ENCODE measurements around the gene KCNH1.

KCNH1 gene

DNA sequence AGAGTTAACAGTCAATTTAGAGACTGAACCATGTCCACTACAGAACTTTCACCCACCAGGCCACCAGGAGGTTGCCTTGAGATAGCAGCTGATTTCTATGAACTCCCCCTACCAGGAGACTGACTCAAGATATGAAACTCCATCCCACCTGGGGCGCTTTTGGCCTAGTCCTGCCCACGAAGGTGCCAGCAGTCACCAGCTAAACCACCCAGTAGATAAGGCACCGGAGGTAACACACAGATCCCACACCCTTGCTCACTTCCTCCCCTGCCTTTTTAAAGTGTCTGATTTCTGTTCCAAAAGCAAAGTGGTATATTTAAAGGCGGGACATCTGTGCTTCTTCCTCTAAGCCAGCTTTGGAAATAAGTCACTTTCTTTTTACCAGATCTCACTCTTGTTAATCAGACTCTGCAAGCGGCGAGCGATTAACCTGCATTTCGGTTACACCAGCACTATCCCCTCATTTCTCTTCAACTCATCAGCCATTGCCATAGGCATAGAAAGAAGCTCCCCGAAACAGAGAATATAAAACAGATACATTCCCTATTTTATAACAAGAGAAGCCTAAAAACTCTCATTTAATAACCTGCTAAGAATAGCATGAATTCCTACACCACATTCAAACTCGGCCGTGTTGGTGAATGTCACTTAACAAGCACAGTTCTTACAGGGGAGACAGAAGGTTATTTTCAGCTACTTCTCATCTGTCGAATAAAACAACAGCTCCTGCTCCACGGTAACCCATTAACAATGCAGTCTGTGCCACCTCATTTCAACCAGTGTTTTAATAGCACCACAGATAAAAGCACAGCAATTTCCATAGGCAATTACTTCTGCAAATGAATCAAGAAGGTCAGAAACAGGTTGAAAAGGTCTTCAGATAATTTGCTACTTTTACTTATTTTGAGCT is 318.1 kb downstream of the KCNH1 start:
- Histone ChIP-seq H2BK15ac (ENCODE audit: low read length) (no peak overlapping the region), H4K91ac (ENCODE audit: low read depth, low read length, poor library complexity) (no peak overlapping the region), H3K23ac (ENCODE audit: low read depth, low read length, poor library complexity) (no peak overlapping the region), H3K79me1 (ENCODE audit: low read depth, low read length) (no peaks in the 10 kb centered on the region), H2AFZ (ENCODE audit: low read length) (no peak overlapping the region), H3K14ac (ENCODE audit: low read length) (no peak overlapping the region), H3K9ac (ENCODE audit: low read depth, low read length, poor library complexity) (no peak overlapping the region), H3K18ac (ENCODE audit: low read length) (no peak overlapping the region), H4K8ac (ENCODE audit: low read depth, low read length) (no peak overlapping the region), H3K27me3 (ENCODE audit: control insufficient read depth in 3 of 3, insufficient read depth in 3 of 3, low read depth in 1 of 3, low read length in 3 of 3) (no peaks in the 10 kb centered on the region), H3K4ac (ENCODE audit: low read length) (no peak overlapping the region), H3K36me3 (replicated peaks in 1 of 2; ENCODE audit: control insufficient read depth in 2 of 2, insufficient read depth in 2 of 2, low read length in 2 of 2) (no peaks in the 10 kb centered on the region), H3K4me3 (ENCODE audit: low read length in 2 of 2) (no peak overlapping the region), H3K27ac (replicated peaks; ENCODE audit: low read length) (no peak overlapping the region), H2AK5ac (ENCODE audit: low read depth, low read length) (no peak overlapping the region), H2BK5ac (ENCODE audit: low read length) (no peak overlapping the region), H2BK12ac (ENCODE audit: low read length) (no peak overlapping the region), H3K9me3 (replicated peaks in 1 of 2; ENCODE audit: control insufficient read depth in 2 of 2, insufficient read depth in 1 of 2, low read depth in 1 of 2, low read length in 2 of 2) (no peaks in the 10 kb centered on the region), H3K4me2 (ENCODE audit: insufficient read depth, low read length, poor library complexity, severe bottlenecking) (no peak overlapping the region), H3K4me1 (ENCODE audit: control insufficient read depth in 2 of 2, insufficient read depth in 1 of 2, low read depth in 1 of 2, low read length in 2 of 2) (peaks cover 4% of the 10 kb centered on the region in 2 donors), H2BK120ac (ENCODE audit: low read depth, low read length) (no peak overlapping the region)
- WGBS, 2 donors (ENCODE audit: extremely low coverage in 2 of 2, insufficient read length in 2 of 2, insufficient replicate concordance in 1 of 2): no CpG with 5 or more reads among the region's 13 CpGs
- peak; percentile 4 for DNase-seq (ENCODE audit: low spot score)

DNA sequence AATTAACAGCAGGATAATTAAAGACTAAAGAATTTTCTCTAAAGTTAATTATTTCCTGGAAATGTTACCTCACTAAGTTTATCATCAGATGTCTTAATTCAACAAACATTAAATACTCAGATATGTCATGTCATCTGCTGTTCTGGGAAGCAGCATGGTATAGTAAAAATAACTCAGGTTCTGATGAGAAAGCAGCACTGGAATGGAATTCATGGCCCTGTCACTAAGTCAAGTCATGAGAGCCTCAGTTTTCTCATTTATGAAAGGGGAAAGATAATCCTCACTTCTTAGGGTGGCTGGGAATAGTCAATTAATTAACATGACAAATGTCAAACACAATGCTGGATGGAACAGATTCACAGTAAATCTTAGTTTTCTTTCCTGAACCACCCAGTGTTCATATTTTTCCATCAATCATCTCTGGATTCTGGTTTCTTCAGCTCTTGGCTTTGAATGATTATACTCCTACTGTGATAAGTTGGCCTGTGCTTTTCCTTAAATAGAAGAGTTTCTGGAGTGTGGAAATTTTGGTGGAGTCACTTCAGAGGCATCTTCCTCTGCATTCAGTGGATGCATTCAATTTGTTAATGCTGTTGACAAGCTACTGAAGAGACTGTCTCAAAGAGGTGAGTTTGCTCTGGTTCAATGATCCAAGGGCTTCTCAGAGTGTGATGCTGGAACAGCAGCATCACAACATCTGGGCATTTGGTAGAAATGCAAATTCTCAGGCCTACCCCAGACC is 319.4 kb downstream of the KCNH1 start:
- Histone ChIP-seq H3K36me3 (replicated peaks in 1 of 2; ENCODE audit: control insufficient read depth in 2 of 2, insufficient read depth in 2 of 2, low read length in 2 of 2) (no peaks in the 10 kb centered on the region), H3K23ac (ENCODE audit: low read depth, low read length, poor library complexity) (no peak overlapping the region), H2AK5ac (ENCODE audit: low read depth, low read length) (no peak overlapping the region), H2AFZ (ENCODE audit: low read length) (no peak overlapping the region), H3K79me1 (ENCODE audit: low read depth, low read length) (no peaks in the 10 kb centered on the region), H3K4me1 (ENCODE audit: control insufficient read depth in 2 of 2, insufficient read depth in 1 of 2, low read depth in 1 of 2, low read length in 2 of 2) (peaks cover 4% of the 10 kb centered on the region in 2 donors), H4K8ac (ENCODE audit: low read depth, low read length) (no peak overlapping the region), H3K4me2 (ENCODE audit: insufficient read depth, low read length, poor library complexity, severe bottlenecking) (no peak overlapping the region), H3K9ac (ENCODE audit: low read depth, low read length, poor library complexity) (no peak overlapping the region), H2BK12ac (ENCODE audit: low read length) (no peak overlapping the region), H3K4me3 (ENCODE audit: low read length in 2 of 2) (no peak overlapping the region), H3K18ac (ENCODE audit: low read length) (no peak overlapping the region), H2BK15ac (ENCODE audit: low read length) (no peak overlapping the region), H4K91ac (ENCODE audit: low read depth, low read length, poor library complexity) (no peak overlapping the region), H3K4ac (ENCODE audit: low read length) (no peak overlapping the region), H2BK120ac (ENCODE audit: low read depth, low read length) (no peak overlapping the region), H3K9me3 (replicated peaks in 1 of 2; ENCODE audit: control insufficient read depth in 2 of 2, insufficient read depth in 1 of 2, low read depth in 1 of 2, low read length in 2 of 2) (no peaks in the 10 kb centered on the region), H3K27me3 (ENCODE audit: control insufficient read depth in 3 of 3, insufficient read depth in 3 of 3, low read depth in 1 of 3, low read length in 3 of 3) (no peaks in the 10 kb centered on the region), H2BK5ac (ENCODE audit: low read length) (no peak overlapping the region), H3K27ac (replicated peaks; ENCODE audit: low read length) (no peak overlapping the region), H3K14ac (ENCODE audit: low read length) (no peak overlapping the region)
- no peak for DNase-seq (ENCODE audit: low spot score)

DNA sequence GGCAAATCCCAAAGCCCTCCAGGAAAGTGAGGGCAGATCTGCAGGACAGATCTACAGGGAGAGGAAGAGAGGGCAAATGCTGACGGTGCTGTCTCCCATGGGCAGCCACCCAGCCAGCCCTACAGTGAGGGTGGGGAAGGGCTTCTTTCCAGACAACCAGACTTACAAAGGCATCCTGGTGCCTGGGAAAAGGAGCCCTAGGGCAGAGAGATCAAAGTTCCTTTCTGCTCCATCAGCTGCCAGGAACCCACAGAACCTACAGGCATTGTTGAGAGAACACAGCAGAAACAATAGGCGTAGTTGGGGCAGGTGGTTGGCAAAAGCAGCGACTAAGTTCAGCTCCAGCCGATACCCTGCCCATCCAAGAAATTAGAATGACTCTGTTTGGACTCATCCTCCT is 332.4 kb downstream of the KCNH1 start:
- Histone ChIP-seq H3K27ac (replicated peaks; ENCODE audit: low read length) (no peak overlapping the region), H3K36me3 (replicated peaks in 1 of 2; ENCODE audit: control insufficient read depth in 2 of 2, insufficient read depth in 2 of 2, low read length in 2 of 2) (no peaks in the 10 kb centered on the region), H3K4me2 (ENCODE audit: insufficient read depth, low read length, poor library complexity, severe bottlenecking) (no peak overlapping the region), H3K14ac (ENCODE audit: low read length) (peak overlapping the region; percentile 10), H2BK5ac (ENCODE audit: low read length) (no peak overlapping the region), H2BK15ac (ENCODE audit: low read length) (no peak overlapping the region), H2AK5ac (ENCODE audit: low read depth, low read length) (peak overlapping the region; percentile 41), H3K4ac (ENCODE audit: low read length) (no peak overlapping the region), H3K4me3 (ENCODE audit: low read length in 2 of 2) (no peak overlapping the region), H2BK12ac (ENCODE audit: low read length) (no peak overlapping the region), H3K23ac (ENCODE audit: low read depth, low read length, poor library complexity) (no peak overlapping the region), H4K8ac (ENCODE audit: low read depth, low read length) (no peak overlapping the region), H3K79me1 (ENCODE audit: low read depth, low read length) (no peaks in the 10 kb centered on the region), H3K27me3 (ENCODE audit: control insufficient read depth in 3 of 3, insufficient read depth in 3 of 3, low read depth in 1 of 3, low read length in 3 of 3) (no peaks in the 10 kb centered on the region), H3K9me3 (replicated peaks in 1 of 2; ENCODE audit: control insufficient read depth in 2 of 2, insufficient read depth in 1 of 2, low read depth in 1 of 2, low read length in 2 of 2) (peaks cover 0 to 1% of the 10 kb centered on the region in 2 donors), H3K9ac (ENCODE audit: low read depth, low read length, poor library complexity) (no peak overlapping the region), H3K18ac (ENCODE audit: low read length) (peak overlapping the region; percentile 44), H2BK120ac (ENCODE audit: low read depth, low read length) (peak overlapping the region; percentile 64), H3K4me1 (ENCODE audit: control insufficient read depth in 2 of 2, insufficient read depth in 1 of 2, low read depth in 1 of 2, low read length in 2 of 2) (peaks cover 0 to 4% of the 10 kb centered on the region in 2 donors), H4K91ac (ENCODE audit: low read depth, low read length, poor library complexity) (no peak overlapping the region), H2AFZ (ENCODE audit: low read length) (no peak overlapping the region)
- no peak for DNase-seq (ENCODE audit: low spot score)
- WGBS, 2 donors (ENCODE audit: extremely low coverage in 2 of 2, insufficient read length in 2 of 2, insufficient replicate concordance in 1 of 2): no CpG with 5 or more reads among the region's 4 CpGs

DNA sequence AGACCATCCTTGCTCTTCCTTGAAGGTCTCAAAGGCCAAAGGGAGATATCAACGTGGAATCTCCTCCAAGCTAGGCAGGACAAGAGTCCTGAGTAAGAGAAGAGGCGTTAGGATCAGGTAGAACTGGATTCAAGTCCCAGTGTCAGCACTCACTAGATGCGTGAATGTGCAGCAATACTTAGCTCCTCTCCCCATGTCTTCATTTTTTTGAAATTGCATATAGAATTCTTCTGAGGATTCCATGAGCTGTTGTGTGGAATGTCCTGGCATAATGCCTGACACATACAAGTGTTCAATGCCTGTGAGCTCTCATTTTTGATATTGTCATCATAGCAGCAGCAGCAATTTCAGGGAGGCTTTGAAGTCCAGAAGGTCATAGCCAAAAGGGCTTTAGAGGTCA is 333.2 kb downstream of the KCNH1 start:
- no peak overlapping the region for H4K8ac ChIP-seq (ENCODE audit: low read depth, low read length)
- no peaks in the 10 kb centered on the region for H3K79me1 ChIP-seq (ENCODE audit: low read depth, low read length)
- H3K9ac ChIP-seq (ENCODE audit: low read depth, low read length, poor library complexity): no peak overlapping the region
- no peak overlapping the region for H3K4me2 ChIP-seq (ENCODE audit: insufficient read depth, low read length, poor library complexity, severe bottlenecking)
- H3K23ac ChIP-seq (ENCODE audit: low read depth, low read length, poor library complexity): no peak overlapping the region
- no peak overlapping the region for H2AK5ac ChIP-seq (ENCODE audit: low read depth, low read length)
- no peaks in the 10 kb centered on the region for H3K27me3 ChIP-seq (ENCODE audit: control insufficient read depth in 3 of 3, insufficient read depth in 3 of 3, low read depth in 1 of 3, low read length in 3 of 3)
- no peak overlapping the region for H2BK15ac ChIP-seq (ENCODE audit: low read length)
- H3K4me3 ChIP-seq (ENCODE audit: low read length in 2 of 2): no peak overlapping the region
- H3K4me1 ChIP-seq (ENCODE audit: control insufficient read depth in 2 of 2, insufficient read depth in 1 of 2, low read depth in 1 of 2, low read length in 2 of 2): peaks cover 0 to 4% of the 10 kb centered on the region in 2 donors
- H2BK12ac ChIP-seq (ENCODE audit: low read length): no peak overlapping the region
- DNase-seq (ENCODE audit: low spot score): no peak
- no peaks in the 10 kb centered on the region for H3K36me3 ChIP-seq (replicated peaks in 1 of 2; ENCODE audit: control insufficient read depth in 2 of 2, insufficient read depth in 2 of 2, low read length in 2 of 2)
- H2BK5ac ChIP-seq (ENCODE audit: low read length): no peak overlapping the region
- no peak overlapping the region for H4K91ac ChIP-seq (ENCODE audit: low read depth, low read length, poor library complexity)
- H3K27ac ChIP-seq (replicated peaks; ENCODE audit: low read length): no peak overlapping the region
- H2BK120ac ChIP-seq (ENCODE audit: low read depth, low read length): no peak overlapping the region
- no peak overlapping the region for H3K18ac ChIP-seq (ENCODE audit: low read length)
- peaks cover 0 to 1% of the 10 kb centered on the region in 2 donors for H3K9me3 ChIP-seq (replicated peaks in 1 of 2; ENCODE audit: control insufficient read depth in 2 of 2, insufficient read depth in 1 of 2, low read depth in 1 of 2, low read length in 2 of 2)
- no CpG with 5 or more reads among the region's 3 CpGs for WGBS, 2 donors (ENCODE audit: extremely low coverage in 2 of 2, insufficient read length in 2 of 2, insufficient replicate concordance in 1 of 2)
- H3K14ac ChIP-seq (ENCODE audit: low read length): no peak overlapping the region
- H3K4ac ChIP-seq (ENCODE audit: low read length): no peak overlapping the region
- no peak overlapping the region for H2AFZ ChIP-seq (ENCODE audit: low read length)

Data from neuronal stem cell (in vitro differentiated cells).